ENCODE data around the gene MED22.

Gene MED22

GRCh38 chr9:133379153-133380086 lies 31.5 kb upstream of the MED22 start:
- CTCF ChIA-PET: interaction anchor here (0.7 to 1.6 kb wide), 6 partner anchors 10 to 194 kb away, joined by 3 to 7 read pairs (median 4); no protein-coding TSS in a partner anchor
- TF ChIP-seq PATZ1 (tag by site-specific recombination; IDR thresholded peaks at IDR 0.05) (no peak), EGR2 (tag by site-specific recombination; IDR thresholded peaks at IDR 0.05; ENCODE audit: low read depth) (no peak), ZNF776 (tag by site-specific recombination; IDR thresholded peaks at IDR 0.05; ENCODE audit: borderline replicate concordance) (no peak), ZFP37 (tag by site-specific recombination; IDR thresholded peaks at IDR 0.05) (no peak), ZNF16 (tag by site-specific recombination; IDR thresholded peaks at IDR 0.05; ENCODE audit: low read depth) (no peak), ZNF146 (tag by site-specific recombination; IDR thresholded peaks at IDR 0.05) (no peak), ZSCAN16 (tag by site-specific recombination; IDR thresholded peaks at IDR 0.05) (no peak), RBAK (tag by site-specific recombination; IDR thresholded peaks at IDR 0.05) (no peak), ZBTB48 (tag by site-specific recombination; IDR thresholded peaks at IDR 0.05) (no peak)
- POLR2A ChIA-PET: interaction anchor here (1.0 to 3.0 kb wide), 4 partner anchors 15 to 32 kb away, joined by 3 to 18 read pairs (median 6); partner anchors contain the start of genes MED22, RPL7A, SURF1 and SURF2
- peaks cover 5% of the 10 kb centered on the region for H3K4me1 ChIP-seq (ENCODE audit: control insufficient read depth, insufficient read depth, low read length)
- H3K27ac ChIP-seq (ENCODE audit: extremely low read depth, low read depth, low read length): no peak overlapping the region
- no peak overlapping the region for H3K4me3 ChIP-seq (ENCODE audit: low read depth, low read length)
- H3K9me3 ChIP-seq (ENCODE audit: control insufficient read depth, insufficient read depth, low read depth, low read length): no peaks in the 10 kb centered on the region
- H3K36me3 ChIP-seq (ENCODE audit: control insufficient read depth in 2 of 2, insufficient read depth in 1 of 2, low read length in 2 of 2): no peaks in the 10 kb centered on the region

GRCh38 chr9:133378408-133378962 lies 30.6 kb upstream of the MED22 start:
- POLR2A ChIA-PET: interaction anchor here (1.4 to 3.0 kb wide), 4 partner anchors 16 to 31 kb away, joined by 3 to 18 read pairs (median 12); partner anchors contain the start of genes MED22, RPL7A, SURF1 and SURF2
- CTCF ChIA-PET: interaction anchor here (0.9 to 1.6 kb wide), 5 partner anchors 17 to 108 kb away, joined by 3 to 7 read pairs (median 3); no protein-coding TSS in a partner anchor
- no peak overlapping the region for H3K4me3 ChIP-seq (ENCODE audit: low read depth, low read length)

GRCh38 chr9:133377721-133378216 lies 29.8 kb upstream of the MED22 start:
- ChIA-PET POLR2A (interaction anchor here (0.9 to 3.0 kb wide), 4 partner anchors 17 to 30 kb away, joined by 3 to 18 read pairs (median 12); partner anchors contain the start of genes MED22, RPL7A, SURF1 and SURF2), CTCF (interaction anchor here (0.7 to 1.6 kb wide), 7 partner anchors 18 to 231 kb away, joined by 3 to 7 read pairs (median 3); partner anchors contain the start of genes SURF1 and SURF2)
- no peak overlapping the region for H3K4me3 ChIP-seq (ENCODE audit: low read depth, low read length)
- no peak overlapping the region for H3K27ac ChIP-seq (ENCODE audit: extremely low read depth, low read depth, low read length)
- peaks cover 5% of the 10 kb centered on the region for H3K4me1 ChIP-seq (ENCODE audit: control insufficient read depth, insufficient read depth, low read length)
- H3K36me3 ChIP-seq (ENCODE audit: control insufficient read depth in 2 of 2, insufficient read depth in 1 of 2, low read length in 2 of 2): peaks cover 7% of the 10 kb centered on the region in 2 experiments; a peak in 2 of 3 replicates
- H3K9me3 ChIP-seq (ENCODE audit: control insufficient read depth, insufficient read depth, low read depth, low read length): no peaks in the 10 kb centered on the region
- peak; percentile 100 for TF ChIP-seq ZNF610 (tag by site-specific recombination; IDR thresholded peaks at IDR 0.05; ENCODE audit: borderline replicate concordance)
- peak; percentile 25; the same call in 1 of the 2 replicates for TF ChIP-seq SP7 (tag by site-specific recombination; IDR thresholded peaks at IDR 0.05)
- no peak for TF ChIP-seq ZSCAN4 (tag by site-specific recombination; IDR thresholded peaks at IDR 0.05)
- no peak for TF ChIP-seq ZNF843 (tag by site-specific recombination; IDR thresholded peaks at IDR 0.05)
- no peak for TF ChIP-seq ZNF677 (tag by site-specific recombination; IDR thresholded peaks at IDR 0.05)
- no peak for TF ChIP-seq ZBTB10 (tag by site-specific recombination; IDR thresholded peaks at IDR 0.05)
- TF ChIP-seq ZNF404 (tag by site-specific recombination; IDR thresholded peaks at IDR 0.05): no peak
- peak; percentile 42; the same call in 1 of the 2 replicates for TF ChIP-seq IKZF3 (tag by site-specific recombination; IDR thresholded peaks at IDR 0.05)
- TF ChIP-seq GLIS1 (tag by site-specific recombination; IDR thresholded peaks at IDR 0.05): peak; percentile 81

More at GRCh38 chr9:133378408-133378962, 30.6 kb upstream of the MED22 start:
- H3K27ac ChIP-seq (ENCODE audit: extremely low read depth, low read depth, low read length): no peak overlapping the region
- no peaks in the 10 kb centered on the region for H3K9me3 ChIP-seq (ENCODE audit: control insufficient read depth, insufficient read depth, low read depth, low read length)
- peaks cover 0 to 2% of the 10 kb centered on the region in 2 experiments; a peak in 1 of 3 replicates for H3K36me3 ChIP-seq (ENCODE audit: control insufficient read depth in 2 of 2, insufficient read depth in 1 of 2, low read length in 2 of 2)
- peaks cover 5% of the 10 kb centered on the region for H3K4me1 ChIP-seq (ENCODE audit: control insufficient read depth, insufficient read depth, low read length)
- TF ChIP-seq ZNF510 (tag by site-specific recombination; IDR thresholded peaks at IDR 0.05; ENCODE audit: insufficient replicate concordance): no peak
- TF ChIP-seq ZNF777 (tag by site-specific recombination; IDR thresholded peaks at IDR 0.05; ENCODE audit: borderline replicate concordance): no peak
- TF ChIP-seq ZNF341 (tag by site-specific recombination; IDR thresholded peaks at IDR 0.05; ENCODE audit: low read depth): peak; percentile 53
- TF ChIP-seq ZNF664 (tag by site-specific recombination; IDR thresholded peaks at IDR 0.05): no peak
- TF ChIP-seq ZFP41 (tag by site-specific recombination; IDR thresholded peaks at IDR 0.05; ENCODE audit: borderline replicate concordance): no peak
- TF ChIP-seq, protein P1, sequence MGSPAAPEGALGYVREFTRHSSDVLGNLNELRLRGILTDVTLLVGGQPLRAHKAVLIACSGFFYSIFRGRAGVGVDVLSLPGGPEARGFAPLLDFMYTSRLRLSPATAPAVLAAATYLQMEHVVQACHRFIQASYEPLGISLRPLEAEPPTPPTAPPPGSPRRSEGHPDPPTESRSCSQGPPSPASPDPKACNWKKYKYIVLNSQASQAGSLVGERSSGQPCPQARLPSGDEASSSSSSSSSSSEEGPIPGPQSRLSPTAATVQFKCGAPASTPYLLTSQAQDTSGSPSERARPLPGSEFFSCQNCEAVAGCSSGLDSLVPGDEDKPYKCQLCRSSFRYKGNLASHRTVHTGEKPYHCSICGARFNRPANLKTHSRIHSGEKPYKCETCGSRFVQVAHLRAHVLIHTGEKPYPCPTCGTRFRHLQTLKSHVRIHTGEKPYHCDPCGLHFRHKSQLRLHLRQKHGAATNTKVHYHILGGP (tag by site-specific recombination; IDR thresholded peaks at IDR 0.05): peak; percentile 50
- TF ChIP-seq ZNF830 (tag by site-specific recombination; IDR thresholded peaks at IDR 0.05; ENCODE audit: low read depth): no peak

All from HEK293 (cell line).